Nephron progenitor cell (in vitro differentiated cells): Measurements from ENCODE around the gene EFHD1.
"Not testable (repeated sequence)": the region's sequence is repeated elsewhere in the genome, so short reads cannot be mapped to it uniquely, and the experiment has no call there.

Source experiments
- DNase-seq: peaks from one replicate; pipeline ENCODE4 v3.0.0; 2021
- H3K27ac Mint-ChIP-seq: 2 replicates; pipeline ENCODE4 v1.8.0; 2021; ENCODE audit warnings: mild to moderate bottlenecking, moderate library complexity, mixed read lengths
- H3K27me3 Mint-ChIP-seq: 2 replicates; pipeline ENCODE4 v1.8.0; 2021; ENCODE audit warnings: mild to moderate bottlenecking, low read depth, mixed read lengths; ENCODE audit not compliant: poor library complexity
- H3K36me3 Mint-ChIP-seq: 2 replicates; pipeline ENCODE4 v1.8.0; 2021; ENCODE audit warnings: low read depth, mixed read lengths
- H3K4me1 Mint-ChIP-seq: 2 replicates; pipeline ENCODE4 v1.8.0; 2021; ENCODE audit warnings: mixed read lengths
- H3K4me3 Mint-ChIP-seq: 2 replicates; pipeline ENCODE4 v1.8.0; 2021; ENCODE audit warnings: mild to moderate bottlenecking, moderate library complexity, mixed read lengths
- H3K9me3 Mint-ChIP-seq: 2 replicates; pipeline ENCODE4 v1.8.0; 2021; ENCODE audit warnings: mild to moderate bottlenecking, moderate library complexity, mixed read lengths
- TF ChIP-seq, protein P1 (sequence below): fragments of 200-600 bp; sonication (generic); IDR thresholded peaks from 2 replicates; pipeline ENCODE4 v1.5.0; 2021; ENCODE audit warnings: antibody characterized with exemption

EFHD1 gene

DNA sequence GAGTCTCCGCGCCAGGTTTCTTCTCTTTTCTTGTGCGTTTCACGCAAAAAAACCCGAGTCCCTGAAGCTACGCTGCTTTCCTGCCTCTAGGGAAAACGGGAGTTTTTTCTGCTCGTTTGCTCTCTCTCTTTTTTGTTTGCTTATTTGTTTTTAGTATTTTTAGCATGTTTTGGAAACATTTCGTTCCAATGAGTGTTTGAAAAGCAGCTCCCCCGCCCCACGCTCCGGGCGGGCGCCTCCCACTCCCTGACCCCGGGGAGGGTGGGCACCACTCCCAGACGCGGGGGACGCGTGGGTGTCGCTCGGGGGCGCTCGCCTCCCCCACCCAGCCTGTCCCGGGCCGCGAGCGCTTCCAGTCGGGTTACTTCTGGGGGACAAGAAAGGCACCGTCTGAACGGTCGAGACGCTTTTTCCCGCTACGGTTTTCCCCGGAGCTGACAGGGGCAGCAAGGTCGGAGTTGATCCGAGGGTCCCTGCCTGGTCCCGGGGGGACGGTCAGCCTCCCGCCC lies 446 bp upstream of the EFHD1 start:
- H3K9me3 Mint-ChIP-seq: no peaks in the 10 kb centered on the region
- H3K4me1 Mint-ChIP-seq: peaks cover 26% of the 10 kb centered on the region
- H3K4me3 Mint-ChIP-seq: peak overlapping the region; percentile 77
- DNase-seq: no peak
- H3K27ac Mint-ChIP-seq: no peak overlapping the region
- H3K27me3 Mint-ChIP-seq: peaks cover 35% of the 10 kb centered on the region
- TF ChIP-seq, protein P1, sequence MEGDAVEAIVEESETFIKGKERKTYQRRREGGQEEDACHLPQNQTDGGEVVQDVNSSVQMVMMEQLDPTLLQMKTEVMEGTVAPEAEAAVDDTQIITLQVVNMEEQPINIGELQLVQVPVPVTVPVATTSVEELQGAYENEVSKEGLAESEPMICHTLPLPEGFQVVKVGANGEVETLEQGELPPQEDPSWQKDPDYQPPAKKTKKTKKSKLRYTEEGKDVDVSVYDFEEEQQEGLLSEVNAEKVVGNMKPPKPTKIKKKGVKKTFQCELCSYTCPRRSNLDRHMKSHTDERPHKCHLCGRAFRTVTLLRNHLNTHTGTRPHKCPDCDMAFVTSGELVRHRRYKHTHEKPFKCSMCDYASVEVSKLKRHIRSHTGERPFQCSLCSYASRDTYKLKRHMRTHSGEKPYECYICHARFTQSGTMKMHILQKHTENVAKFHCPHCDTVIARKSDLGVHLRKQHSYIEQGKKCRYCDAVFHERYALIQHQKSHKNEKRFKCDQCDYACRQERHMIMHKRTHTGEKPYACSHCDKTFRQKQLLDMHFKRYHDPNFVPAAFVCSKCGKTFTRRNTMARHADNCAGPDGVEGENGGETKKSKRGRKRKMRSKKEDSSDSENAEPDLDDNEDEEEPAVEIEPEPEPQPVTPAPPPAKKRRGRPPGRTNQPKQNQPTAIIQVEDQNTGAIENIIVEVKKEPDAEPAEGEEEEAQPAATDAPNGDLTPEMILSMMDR: no peak
- H3K36me3 Mint-ChIP-seq: peaks cover 3% of the 10 kb centered on the region

DNA sequence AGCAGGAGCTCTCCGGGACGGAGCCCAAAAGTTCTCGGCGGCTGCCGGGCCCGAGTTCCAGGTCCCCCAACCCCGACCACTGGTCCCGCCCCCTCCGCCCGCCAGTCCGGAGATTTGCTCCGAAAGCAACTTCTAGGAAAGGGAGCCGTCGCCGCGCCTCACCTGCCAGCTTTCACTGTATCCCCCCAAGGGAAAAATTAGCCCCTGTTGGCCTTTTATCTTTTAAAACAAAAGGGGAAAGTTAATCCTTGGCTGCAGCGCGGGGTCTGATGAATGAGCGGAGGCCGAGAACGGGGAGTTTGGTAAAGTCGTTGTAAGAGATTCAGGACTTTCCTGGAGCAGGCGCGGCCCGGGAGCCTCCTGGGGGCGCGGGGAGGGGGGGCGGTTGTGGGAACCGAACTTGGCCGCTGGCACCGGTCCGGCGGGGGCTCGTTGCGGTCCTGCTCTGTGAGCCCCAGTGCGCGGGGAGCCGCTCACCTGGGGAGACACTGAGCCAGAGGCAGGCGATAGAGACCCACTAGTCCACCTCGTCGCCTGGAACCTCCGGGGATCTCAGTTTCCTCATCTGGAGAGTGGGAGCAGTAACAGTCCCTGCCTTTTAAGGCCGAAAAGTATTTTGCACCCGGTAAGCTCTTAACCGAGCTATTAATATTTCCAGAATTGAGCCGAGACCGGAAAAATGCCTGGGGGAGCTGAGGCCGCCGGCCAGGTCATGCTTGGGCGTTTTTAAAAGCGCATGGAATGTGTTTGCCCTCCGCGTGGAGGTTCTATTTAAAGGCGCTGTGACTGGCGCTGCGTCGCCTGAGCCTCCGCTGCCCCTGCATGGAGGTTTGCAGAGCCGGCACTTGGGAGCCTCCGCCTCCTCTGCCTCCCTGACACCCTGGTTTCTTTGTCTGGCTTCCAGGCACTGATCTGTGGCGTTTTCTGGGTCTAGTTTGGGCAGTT lies 1.1 kb downstream of the EFHD1 start:
- Mint-ChIP-seq H3K27ac (no peak overlapping the region), H3K4me3 (peak overlapping the region; percentile 87), H3K27me3 (peaks cover 32% of the 10 kb centered on the region), H3K4me1 (peaks cover 41% of the 10 kb centered on the region), H3K9me3 (no peaks in the 10 kb centered on the region), H3K36me3 (peaks cover 3% of the 10 kb centered on the region)
- TF ChIP-seq, protein P1: no peak
- peak; percentile 57 for DNase-seq

DNA sequence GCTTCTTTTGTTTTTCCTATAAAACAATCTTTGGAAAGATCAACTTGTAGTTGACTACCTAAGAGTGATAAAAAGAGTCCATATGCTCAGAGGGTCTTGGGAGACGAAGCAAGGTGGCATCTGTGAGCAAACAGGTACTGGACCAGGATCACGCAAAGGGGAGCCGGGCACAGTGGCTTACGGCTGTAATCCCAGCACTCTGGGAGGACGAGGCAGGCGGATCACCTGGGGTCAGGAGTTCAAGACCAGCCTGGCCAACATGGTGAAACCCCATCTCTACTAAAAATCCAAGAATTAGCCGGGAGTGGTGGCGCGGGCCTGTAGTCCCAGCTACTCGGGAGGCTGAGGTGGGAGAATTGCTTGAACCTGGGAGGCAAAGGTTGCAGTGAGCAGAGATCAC lies 2.0 kb downstream of the EFHD1 start:
- not testable (repeated sequence) for H3K9me3 Mint-ChIP-seq, H3K27ac Mint-ChIP-seq, DNase-seq, H3K36me3 Mint-ChIP-seq
- Mint-ChIP-seq H3K27me3 (peaks cover 32% of the 10 kb centered on the region), H3K4me3 (peak overlapping the region; percentile 87), H3K4me1 (peaks cover 50% of the 10 kb centered on the region)

DNA sequence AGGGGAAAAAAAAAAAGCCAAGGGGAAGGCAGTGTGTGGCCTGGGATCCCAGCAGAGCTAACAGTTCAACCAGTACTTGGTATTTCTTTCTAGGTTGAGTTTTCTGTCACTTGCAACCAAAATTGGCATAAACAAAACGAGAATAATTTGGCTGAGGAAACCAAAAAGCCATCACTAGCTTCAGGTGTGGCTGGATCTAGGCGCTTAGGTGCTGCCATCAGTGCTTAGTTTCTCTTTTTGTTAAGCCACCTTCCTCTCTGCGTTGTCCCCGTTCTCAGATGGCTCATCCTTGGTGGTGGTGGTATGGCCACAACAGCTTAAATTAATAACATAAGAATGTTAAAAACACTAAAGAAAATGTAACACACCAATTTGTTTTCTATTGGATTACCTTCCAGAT lies 2.4 kb downstream of the EFHD1 start:
- Mint-ChIP-seq H3K4me1 (peaks cover 55% of the 10 kb centered on the region), H3K36me3 (peaks cover 3% of the 10 kb centered on the region), H3K4me3 (peak overlapping the region; percentile 38), H3K27me3 (peaks cover 32% of the 10 kb centered on the region), H3K9me3 (no peaks in the 10 kb centered on the region), H3K27ac (no peak overlapping the region)
- DNase-seq: no peak
- TF ChIP-seq, protein P1: no peak

DNA sequence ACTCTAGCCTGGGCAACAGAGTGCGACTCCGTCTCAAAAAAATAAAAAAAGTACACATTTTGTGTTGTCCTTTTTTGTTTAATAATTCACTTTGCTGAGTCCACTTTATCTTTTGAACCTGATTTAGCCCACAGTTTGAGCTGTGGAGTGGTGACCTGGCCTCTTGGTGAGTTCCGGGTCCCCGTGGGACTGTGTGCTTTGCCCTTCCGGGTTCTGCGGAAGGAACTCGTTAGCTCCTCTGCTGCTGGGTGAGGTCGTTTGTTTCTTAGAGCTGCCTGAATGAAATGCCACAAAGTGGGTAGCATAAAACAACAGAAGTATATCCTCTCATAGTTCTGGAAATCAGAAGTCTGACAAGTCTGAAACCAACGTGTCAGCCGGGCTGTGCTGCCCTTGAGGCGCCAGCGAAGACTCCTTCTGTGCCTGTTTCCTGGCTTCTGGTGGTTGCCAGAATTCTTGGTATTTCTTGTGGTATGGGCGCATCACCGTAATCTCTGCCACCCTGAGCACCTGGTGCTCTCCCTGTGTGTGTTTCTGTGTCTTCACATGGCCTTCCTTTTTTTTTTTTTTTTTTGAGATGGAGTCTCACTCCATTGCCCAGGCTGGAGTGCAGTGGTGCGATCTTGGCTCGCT lies 3.5 kb downstream of the EFHD1 start:
- Mint-ChIP-seq H3K27ac (no peak overlapping the region), H3K4me3 (no peak overlapping the region), H3K9me3 (no peaks in the 10 kb centered on the region), H3K4me1 (peaks cover 55% of the 10 kb centered on the region), H3K27me3 (peaks cover 32% of the 10 kb centered on the region), H3K36me3 (peaks cover 3% of the 10 kb centered on the region)
- TF ChIP-seq, protein P1: no peak
- DNase-seq: no peak

DNA sequence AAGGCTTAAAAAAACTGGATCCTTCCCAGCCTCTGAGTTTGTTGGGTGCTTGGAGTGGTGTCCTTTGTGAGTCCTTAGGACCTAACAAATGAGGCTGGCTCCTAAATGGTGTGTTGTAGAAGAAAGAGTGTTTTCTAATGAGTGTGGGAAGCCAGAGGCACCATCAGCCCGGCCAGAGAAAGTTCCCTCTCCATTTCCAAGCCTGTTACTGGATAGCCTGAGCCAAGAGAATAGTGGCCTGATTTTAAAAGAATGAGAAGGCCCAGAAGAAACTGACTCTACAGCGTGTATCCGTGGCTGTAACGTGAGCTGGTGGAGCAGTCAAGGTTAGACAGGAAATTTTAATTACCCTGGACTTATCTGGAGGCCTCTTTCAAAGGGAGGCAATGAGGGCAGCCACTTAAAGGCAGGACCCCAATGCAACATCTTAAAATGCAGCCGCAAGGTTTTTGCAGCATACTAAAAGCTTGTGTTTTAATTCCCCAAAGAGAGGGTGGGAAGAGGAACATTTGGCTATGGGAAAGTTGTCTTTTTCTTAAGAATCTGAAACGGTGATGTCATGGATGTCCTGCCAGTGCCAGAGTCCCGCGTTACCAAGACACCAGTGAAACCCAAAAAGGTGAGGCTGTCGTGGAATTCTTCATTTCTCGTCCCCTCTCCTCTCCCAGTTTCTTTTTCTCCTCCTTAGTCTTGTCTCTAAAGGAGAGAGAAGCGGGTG lies 4.6 kb downstream of the EFHD1 start:
- no peak for DNase-seq
- Mint-ChIP-seq H3K4me1 (peaks cover 53% of the 10 kb centered on the region), H3K9me3 (no peaks in the 10 kb centered on the region), H3K27ac (peak overlapping the region; percentile 46), H3K4me3 (peak overlapping the region; percentile 34), H3K27me3 (peaks cover 26% of the 10 kb centered on the region), H3K36me3 (peaks cover 3% of the 10 kb centered on the region)
- TF ChIP-seq, protein P1: no peak
